ENCODE data around the gene GLMN.
"Not testable (repeated sequence)": the region's sequence is repeated elsewhere in the genome, so short reads cannot be mapped to it uniquely, and the experiment has no call there.

GLMN gene

DNA sequence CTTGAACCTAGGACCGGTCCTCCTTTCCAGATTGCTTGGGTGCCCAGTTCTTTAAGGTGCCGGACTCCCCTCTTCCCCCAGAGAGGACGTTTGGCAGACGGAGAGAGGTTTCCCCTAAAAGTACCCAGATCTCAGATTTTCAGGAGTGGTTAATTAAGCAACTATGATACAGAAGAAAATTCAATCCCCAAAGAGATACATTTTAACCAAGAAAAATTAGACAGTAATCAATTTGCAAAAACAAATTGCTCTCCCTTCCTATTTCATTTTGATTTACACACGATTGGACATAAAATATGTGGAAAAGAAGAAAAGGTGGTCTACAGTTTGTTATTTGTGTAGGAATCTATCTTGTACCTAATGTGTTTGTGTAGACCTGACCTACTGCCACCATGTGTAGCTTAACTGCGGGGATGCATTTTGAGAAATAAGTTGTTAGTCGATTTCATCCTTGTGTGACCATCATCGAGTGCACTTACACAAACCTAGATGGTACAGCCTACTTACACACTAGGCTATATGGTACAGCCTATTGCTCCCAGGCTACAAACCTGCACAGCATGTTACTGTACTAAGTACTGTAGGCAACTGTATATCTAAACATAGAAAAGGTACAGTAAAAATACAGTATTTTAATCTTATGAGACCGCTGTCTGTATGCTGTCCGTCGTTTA is 827 bp upstream of the GLMN start:
- TF ChIP-seq, protein P1, sequence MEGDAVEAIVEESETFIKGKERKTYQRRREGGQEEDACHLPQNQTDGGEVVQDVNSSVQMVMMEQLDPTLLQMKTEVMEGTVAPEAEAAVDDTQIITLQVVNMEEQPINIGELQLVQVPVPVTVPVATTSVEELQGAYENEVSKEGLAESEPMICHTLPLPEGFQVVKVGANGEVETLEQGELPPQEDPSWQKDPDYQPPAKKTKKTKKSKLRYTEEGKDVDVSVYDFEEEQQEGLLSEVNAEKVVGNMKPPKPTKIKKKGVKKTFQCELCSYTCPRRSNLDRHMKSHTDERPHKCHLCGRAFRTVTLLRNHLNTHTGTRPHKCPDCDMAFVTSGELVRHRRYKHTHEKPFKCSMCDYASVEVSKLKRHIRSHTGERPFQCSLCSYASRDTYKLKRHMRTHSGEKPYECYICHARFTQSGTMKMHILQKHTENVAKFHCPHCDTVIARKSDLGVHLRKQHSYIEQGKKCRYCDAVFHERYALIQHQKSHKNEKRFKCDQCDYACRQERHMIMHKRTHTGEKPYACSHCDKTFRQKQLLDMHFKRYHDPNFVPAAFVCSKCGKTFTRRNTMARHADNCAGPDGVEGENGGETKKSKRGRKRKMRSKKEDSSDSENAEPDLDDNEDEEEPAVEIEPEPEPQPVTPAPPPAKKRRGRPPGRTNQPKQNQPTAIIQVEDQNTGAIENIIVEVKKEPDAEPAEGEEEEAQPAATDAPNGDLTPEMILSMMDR (conservative IDR thresholded peaks at IDR 0.05; ENCODE audit: low read depth, low read length), result no peak
- DNase-seq (ENCODE audit: low read depth), result peak; percentile 17
- H3K4me3 ChIP-seq (ENCODE audit: low read depth, low read length), result peak overlapping the region; percentile 88

DNA sequence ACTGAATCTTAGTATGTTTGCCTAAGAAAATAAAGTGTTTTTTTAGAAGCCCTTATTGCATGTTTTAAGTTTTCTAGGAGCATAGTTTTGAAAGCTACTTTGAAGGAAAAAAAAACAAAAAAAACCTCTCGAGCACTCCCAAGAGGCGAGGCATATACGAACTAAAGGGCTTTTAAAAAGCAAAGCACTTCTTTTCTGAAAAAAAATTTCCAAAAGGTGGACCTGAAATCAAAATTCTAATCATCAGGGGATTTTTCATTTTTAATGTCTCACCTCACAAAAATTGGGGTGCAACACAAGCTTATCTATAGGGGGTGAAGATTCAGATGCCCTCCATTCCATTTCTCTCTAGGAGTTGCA is 594 bp downstream of the GLMN start:
- peak; percentile 20 for DNase-seq (ENCODE audit: low read depth)
- TF ChIP-seq, protein P1 (conservative IDR thresholded peaks at IDR 0.05; ENCODE audit: low read depth, low read length), result peak; percentile 35

DNA sequence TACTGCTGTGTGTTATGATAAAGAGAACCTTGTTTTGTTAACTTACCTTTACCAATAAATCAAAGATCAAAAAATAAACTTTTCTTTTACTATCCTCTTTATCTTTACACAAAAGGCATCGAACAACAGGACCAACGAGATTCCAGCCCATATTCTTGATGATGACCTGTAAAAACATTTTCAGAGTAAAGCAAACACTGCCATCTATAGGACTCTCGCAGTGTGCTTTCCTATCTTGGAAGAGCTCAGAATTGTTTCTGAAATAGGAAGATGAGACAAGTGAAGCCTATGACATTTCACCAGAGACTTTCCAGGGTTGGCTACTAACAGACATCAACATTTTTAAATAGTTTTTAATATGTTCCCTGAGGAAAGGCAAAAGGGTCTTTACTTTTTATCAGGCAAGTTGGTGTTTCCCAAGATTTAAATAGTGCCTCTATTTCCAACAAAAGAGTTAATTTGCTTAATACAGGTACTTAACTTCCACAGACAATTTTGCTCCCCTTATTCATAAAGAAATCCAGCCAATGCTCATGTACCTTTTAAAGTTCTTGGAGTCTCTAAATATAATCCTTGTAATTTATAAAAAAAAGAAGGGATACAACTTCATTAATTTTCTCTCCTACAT is 7.3 kb downstream of the GLMN start:
- peak; percentile 88 for DNase-seq (ENCODE audit: low read depth)
- TF ChIP-seq, protein P1 (conservative IDR thresholded peaks at IDR 0.05; ENCODE audit: low read depth, low read length), result peak; percentile 80
- no peak overlapping the region for H3K4me3 ChIP-seq (ENCODE audit: low read depth, low read length)

More for the DNA sequence above, 594 bp downstream of the GLMN start:
- peak overlapping the region; percentile 88 for H3K4me3 ChIP-seq (ENCODE audit: low read depth, low read length)

DNA sequence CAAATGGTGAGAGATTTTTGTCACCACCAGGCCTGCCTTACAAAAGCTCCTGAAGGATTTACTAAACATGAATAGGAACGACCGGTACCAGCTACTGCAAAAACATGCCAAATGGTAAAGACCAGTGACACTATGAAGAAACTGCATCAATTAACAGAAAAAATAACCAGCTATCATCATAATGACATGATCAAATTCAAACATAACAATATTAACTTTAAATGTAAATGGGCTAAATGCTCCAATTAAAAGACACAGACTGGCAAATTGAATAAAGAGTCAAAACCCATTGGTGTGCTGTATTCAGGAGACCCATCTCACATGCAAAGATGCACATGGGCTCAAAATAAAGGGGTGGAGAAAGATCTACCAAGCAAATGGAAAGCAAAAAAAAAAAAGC is 17.4 kb downstream of the GLMN start:
- DNase-seq (ENCODE audit: low read depth); H3K4me3 ChIP-seq (ENCODE audit: low read depth, low read length): not testable (repeated sequence)

DNA sequence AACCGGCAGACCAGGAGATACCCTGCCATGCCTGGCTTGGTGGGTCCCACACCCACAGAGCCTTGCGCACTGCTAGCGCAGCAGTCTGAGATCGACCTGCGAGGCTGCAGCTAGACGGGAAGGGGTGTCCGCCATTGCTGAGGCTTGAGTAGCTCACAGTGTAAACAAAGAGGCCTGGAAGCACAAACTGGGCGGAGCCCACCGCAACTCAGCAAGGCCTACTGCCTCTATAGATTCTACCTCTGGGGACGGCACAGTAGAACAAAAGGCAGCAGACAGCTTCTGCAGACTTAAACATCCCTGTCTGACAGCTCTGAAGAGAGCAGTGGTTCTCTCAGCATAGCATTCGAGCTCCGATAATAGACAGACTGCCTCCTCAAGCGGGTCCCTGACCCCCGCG is 19.0 kb downstream of the GLMN start:
- not testable (repeated sequence) for DNase-seq (ENCODE audit: low read depth)

DNA sequence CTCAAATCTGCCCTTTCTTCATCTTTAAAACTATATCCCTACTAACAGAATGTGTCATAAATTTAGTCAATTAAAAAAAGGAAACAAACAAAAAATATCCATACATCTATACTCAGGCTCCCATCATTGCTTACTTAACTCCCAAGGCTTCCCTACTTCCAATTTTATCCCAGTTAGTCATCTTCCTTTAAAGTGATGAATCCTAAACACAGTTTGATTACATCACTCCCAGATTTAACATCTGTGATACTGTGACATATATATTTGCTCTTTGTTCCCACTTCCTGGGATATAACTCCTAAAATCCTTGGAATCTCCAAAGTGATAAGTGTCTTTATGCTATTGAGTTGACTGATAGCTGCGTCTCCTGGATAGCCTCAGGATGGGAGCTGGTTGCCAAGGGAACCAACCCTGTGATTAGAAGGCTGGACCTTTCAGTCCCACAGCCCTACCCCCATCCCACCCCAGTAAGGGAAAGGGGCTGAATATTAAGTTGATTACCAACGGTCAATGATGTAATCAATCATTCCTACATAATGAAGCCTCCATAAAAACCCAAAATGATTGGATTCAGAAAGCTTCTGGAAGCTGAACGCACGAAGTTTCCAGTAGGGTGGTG is 21.6 kb downstream of the GLMN start:
- TF ChIP-seq, protein P1 (conservative IDR thresholded peaks at IDR 0.05; ENCODE audit: low read depth, low read length), result no peak
- no peak overlapping the region for H3K4me3 ChIP-seq (ENCODE audit: low read depth, low read length)
- DNase-seq (ENCODE audit: low read depth), result peak; percentile 15

More for the DNA sequence above, 19.0 kb downstream of the GLMN start:
- not testable (repeated sequence) for H3K4me3 ChIP-seq (ENCODE audit: low read depth, low read length)

DNA sequence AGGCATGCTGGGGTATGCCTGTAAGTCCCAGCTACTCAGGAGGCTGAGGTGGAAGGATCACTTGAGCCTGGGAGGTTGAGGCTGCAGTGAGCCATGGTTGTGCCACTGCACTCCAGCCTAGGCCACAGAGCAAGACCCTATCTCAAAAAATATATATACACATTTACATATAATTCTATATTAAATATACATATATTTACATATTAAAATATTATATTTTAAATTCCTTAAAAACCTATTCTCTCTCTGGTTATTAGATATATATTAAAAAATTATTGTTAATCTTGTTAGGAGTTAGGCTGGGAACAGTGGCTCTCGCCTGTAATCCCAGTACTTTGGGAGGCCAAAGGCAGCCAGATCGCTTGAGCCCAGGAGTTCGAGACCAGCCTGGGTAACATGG is 22.7 kb downstream of the GLMN start:
- TF ChIP-seq, protein P1 (conservative IDR thresholded peaks at IDR 0.05; ENCODE audit: low read depth, low read length), result no peak
- no peak overlapping the region for H3K4me3 ChIP-seq (ENCODE audit: low read depth, low read length)

DNA sequence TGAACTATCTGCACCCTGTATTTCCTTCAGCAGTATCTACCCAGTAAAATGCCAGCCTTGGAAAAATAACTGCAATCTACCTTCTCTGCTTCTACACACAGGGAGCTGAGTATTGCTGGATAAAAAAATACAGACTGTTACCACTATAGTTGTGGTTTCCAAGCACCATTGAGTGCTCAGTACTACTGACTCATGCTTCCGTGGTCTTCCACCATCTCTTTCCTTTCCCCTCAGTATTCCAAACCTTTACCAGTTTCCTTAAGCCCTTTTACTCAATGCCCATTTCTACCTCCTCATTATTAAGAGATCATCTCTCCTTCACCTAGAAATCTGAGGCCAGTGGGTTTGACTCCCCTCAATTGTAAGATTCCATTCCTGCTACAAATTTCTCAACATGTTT is 23.8 kb downstream of the GLMN start:
- no peak overlapping the region for H3K4me3 ChIP-seq (ENCODE audit: low read depth, low read length)
- peak; percentile 32 for DNase-seq (ENCODE audit: low read depth)
- TF ChIP-seq, protein P1 (conservative IDR thresholded peaks at IDR 0.05; ENCODE audit: low read depth, low read length), result no peak

More for the DNA sequence above, 22.7 kb downstream of the GLMN start:
- no peak for DNase-seq (ENCODE audit: low read depth)

Measured in choroid plexus epithelial cell (primary cell).